ENCODE data around the gene EHD4. TPM values are rescaled to one million over a fixed set of nuclear protein-coding genes. Genes with fewer than 3 reads are reported as not detected.

The EHD4 gene
- polyA plus RNA-seq, 1 of the 3 experiments (the other 2 are of a cell fraction) = 17.5 TPM

DNA sequence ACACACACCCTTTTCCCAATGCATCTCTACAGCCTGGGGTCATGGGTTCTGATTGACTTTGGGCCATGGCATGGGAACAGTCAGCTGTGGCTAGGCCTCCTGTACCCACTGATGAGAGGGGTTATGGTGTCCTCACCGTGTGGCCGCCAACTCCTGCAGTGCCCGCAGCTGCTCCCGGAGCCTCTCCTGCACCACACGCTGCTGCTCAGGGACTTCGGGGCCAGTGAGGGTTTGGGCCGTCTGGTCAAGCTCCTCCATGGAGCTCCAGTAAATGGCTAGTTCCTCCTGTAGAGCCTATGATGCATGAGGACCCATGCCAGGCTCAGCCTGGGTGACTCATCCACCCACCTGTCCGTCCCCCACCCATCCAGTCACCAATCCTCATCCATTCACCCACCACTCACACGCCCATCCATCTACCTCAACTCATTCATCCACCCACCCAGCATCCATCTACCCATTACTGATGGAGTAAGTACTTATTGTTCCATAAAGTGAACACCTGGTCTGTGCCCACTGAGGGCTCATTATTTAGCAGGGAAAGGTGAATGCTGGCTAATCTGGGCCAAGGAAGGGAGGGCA, 100.1 kb downstream of the EHD4 start (continued):
- TF ChIP-seq MEF2A (IDR thresholded peaks at IDR 0.05; ENCODE audit: borderline replicate concordance, low read depth) = no peak
- no peak for TF ChIP-seq RCOR1 (IDR thresholded peaks at IDR 0.05; ENCODE audit: low read length)
- no peak for TF ChIP-seq CHD2 (IDR thresholded peaks at IDR 0.05; ENCODE audit: low read length, partially characterized antibody)
- no peak for TF ChIP-seq GATA2 (CRISPR knock-in tag; IDR thresholded peaks at IDR 0.05)

DNA sequence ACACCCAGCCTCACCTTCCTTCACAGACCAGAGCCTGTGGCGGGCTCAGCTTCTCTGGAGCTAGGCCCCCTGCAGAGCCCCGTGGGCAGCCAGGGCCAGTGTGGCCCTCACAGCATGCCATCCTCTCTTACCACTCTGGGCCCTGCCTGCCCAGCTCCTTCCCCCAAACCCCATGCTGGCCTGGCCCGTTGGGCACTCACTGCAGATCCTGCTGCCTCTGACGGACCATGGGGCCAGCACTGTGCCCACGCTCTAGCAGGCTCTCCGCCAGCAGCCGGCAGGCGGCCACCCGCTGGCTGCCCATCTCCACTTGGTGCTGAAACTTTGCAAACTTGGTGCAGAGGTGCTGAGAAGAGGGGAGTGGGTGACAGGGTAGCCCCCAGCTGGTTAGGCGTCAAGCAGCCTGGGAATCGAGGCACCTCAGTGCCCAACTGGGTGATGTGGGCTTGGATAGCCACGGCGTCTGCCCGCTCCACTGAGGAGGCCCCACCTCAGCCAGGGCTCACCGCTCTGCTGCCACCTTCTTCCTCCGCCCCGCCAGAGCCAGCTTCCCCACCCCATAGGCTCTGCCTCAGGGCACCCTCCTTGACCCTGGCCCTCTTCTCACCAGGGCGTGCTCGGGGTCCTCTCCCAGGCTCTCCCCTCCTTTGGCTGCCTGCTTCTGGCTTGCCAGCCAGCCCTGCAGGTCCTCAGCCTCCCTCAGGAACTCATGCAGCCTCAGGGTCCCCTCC, 101.0 kb downstream of the EHD4 start:
- Histone ChIP-seq H3K79me2 (ENCODE audit: insufficient read depth) (no peaks in the 10 kb centered on the region), H3K9me2 (no peaks in the 10 kb centered on the region), H3K4me3 (ENCODE audit: low read depth in 2 of 2, low read length in 1 of 2) (no peak overlapping the region), H3K4me1 (ENCODE audit: control insufficient read depth in 1 of 2, insufficient read depth in 2 of 2, low read depth in 1 of 2, low read length in 1 of 2) (peaks cover 0 to 8% of the 10 kb centered on the region in 2 experiments; a peak in 1 of 4 replicates), H3K27me3 (ENCODE audit: insufficient read depth) (no peaks in the 10 kb centered on the region), H3F3A (replicated peaks; ENCODE audit: insufficient read depth) (no peaks in the 10 kb centered on the region), H3K4me2 (no peak overlapping the region), H3K9ac (no peak overlapping the region), H2AFZ (ENCODE audit: low read depth) (no peak overlapping the region), H3K9me3 (no peaks in the 10 kb centered on the region), H3K27ac (ENCODE audit: low read depth in 2 of 2, low read length in 1 of 2) (no peak overlapping the region), H3K36me3 (replicated peaks in 1 of 2; ENCODE audit: control insufficient read depth in 1 of 2, insufficient read depth in 2 of 2, low read length in 1 of 2) (no peaks in the 10 kb centered on the region), H4K20me1 (ENCODE audit: insufficient read depth) (no peaks in the 10 kb centered on the region)
- WGBS (ENCODE audit: low lambda C conversion rate) = 55% methylated on average over 8 of the region's 19 CpGs
- ChIA-PET POLR2A (no interaction called here), CTCF (interaction anchor here (1.5 kb wide), 1 partner anchor 33 kb away, joined by 4 read pairs; no protein-coding TSS in a partner anchor)
- DNase-seq = no peak
- TF ChIP-seq CHD2 (IDR thresholded peaks at IDR 0.05; ENCODE audit: low read length, partially characterized antibody) (no peak), YY1 (IDR thresholded peaks at IDR 0.05; ENCODE audit: low read depth) (no peak), RFX5 (IDR thresholded peaks at IDR 0.05; ENCODE audit: low read length) (no peak), RCOR1 (IDR thresholded peaks at IDR 0.05; ENCODE audit: low read length) (no peak), JUND (IDR thresholded peaks at IDR 0.05) (no peak), POLR2AphosphoS5 (IDR thresholded peaks at IDR 0.05; ENCODE audit: low read depth, low read length) (no peak), NRF1 (IDR thresholded peaks at IDR 0.05; ENCODE audit: low read depth, low read length) (no peak), SIN3A (IDR thresholded peaks at IDR 0.05; ENCODE audit: borderline replicate concordance, low read depth, low read length) (no peak), MXI1 (IDR thresholded peaks at IDR 0.05; ENCODE audit: low read depth, low read length) (no peak), GABPA (IDR thresholded peaks at IDR 0.05; ENCODE audit: low read depth) (no peak), TAF1 (IDR thresholded peaks at IDR 0.05; ENCODE audit: borderline replicate concordance, low read depth, low read length) (no peak)
- TF ChIP-seq, protein P1, sequence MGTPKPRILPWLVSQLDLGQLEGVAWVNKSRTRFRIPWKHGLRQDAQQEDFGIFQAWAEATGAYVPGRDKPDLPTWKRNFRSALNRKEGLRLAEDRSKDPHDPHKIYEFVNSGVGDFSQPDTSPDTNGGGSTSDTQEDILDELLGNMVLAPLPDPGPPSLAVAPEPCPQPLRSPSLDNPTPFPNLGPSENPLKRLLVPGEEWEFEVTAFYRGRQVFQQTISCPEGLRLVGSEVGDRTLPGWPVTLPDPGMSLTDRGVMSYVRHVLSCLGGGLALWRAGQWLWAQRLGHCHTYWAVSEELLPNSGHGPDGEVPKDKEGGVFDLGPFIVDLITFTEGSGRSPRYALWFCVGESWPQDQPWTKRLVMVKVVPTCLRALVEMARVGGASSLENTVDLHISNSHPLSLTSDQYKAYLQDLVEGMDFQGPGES (IDR thresholded peaks at IDR 0.05; ENCODE audit: low read depth, low read length) = no peak
- TF ChIP-seq, protein P2, sequence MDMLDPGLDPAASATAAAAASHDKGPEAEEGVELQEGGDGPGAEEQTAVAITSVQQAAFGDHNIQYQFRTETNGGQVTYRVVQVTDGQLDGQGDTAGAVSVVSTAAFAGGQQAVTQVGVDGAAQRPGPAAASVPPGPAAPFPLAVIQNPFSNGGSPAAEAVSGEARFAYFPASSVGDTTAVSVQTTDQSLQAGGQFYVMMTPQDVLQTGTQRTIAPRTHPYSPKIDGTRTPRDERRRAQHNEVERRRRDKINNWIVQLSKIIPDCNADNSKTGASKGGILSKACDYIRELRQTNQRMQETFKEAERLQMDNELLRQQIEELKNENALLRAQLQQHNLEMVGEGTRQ (IDR thresholded peaks at IDR 0.05; ENCODE audit: borderline replicate concordance, low read depth, low read length) = no peak

Measured in SK-N-SH (cell line).